GM23338 (cell line): Measurements from ENCODE around the gene GSTM1. TPM values are rescaled to one million over a fixed set of nuclear protein-coding genes. Genes with fewer than 3 reads are reported as not detected.

Experiments used
- ATAC-seq: fragments of 200-7000 bp; cut with Tn5 transposase; 3 replicates; pipeline ENCODE4 v1.9.1; 2020
- DNase-seq: peaks from one replicate; pipeline ENCODE4 v3.0.0-alpha.2; 2015; ENCODE audit warnings: low spot score
- H2AFZ ChIP-seq: fragments of 200-600 bp; sonication (generic); 2 replicates; pipeline ENCODE4 v1.8.0; 2016; ENCODE audit warnings: antibody characterized with exemption, mild to moderate bottlenecking, moderate library complexity
- H3F3A ChIP-seq: fragments of 200-600 bp; sonication (generic); replicated peaks from 2 replicates; pipeline ENCODE4 v1.8.0; 2017; ENCODE audit warnings: antibody characterized with exemption, mixed run types, low read depth
- H3K27ac ChIP-seq: fragments of 200-600 bp; sonication (generic); 2 replicates; pipeline ENCODE4 v1.6.1; 2016; ENCODE audit warnings: low read depth
- H3K27me3 ChIP-seq: fragments of 200-600 bp; sonication (generic); 2 replicates; pipeline ENCODE4 v1.8.0; 2016; ENCODE audit warnings: mild to moderate bottlenecking, mixed run types, moderate library complexity; ENCODE audit not compliant: insufficient read depth
- H3K36me3 ChIP-seq: fragments of 200-600 bp; sonication (generic); 2 replicates; pipeline ENCODE4 v1.8.0; 2016; ENCODE audit warnings: mild to moderate bottlenecking; ENCODE audit not compliant: insufficient read depth
- H3K4me1 ChIP-seq: fragments of 200-600 bp; sonication (generic); 2 replicates; pipeline ENCODE4 v1.8.0; 2016; ENCODE audit warnings: mild to moderate bottlenecking, moderate library complexity; ENCODE audit not compliant: insufficient read depth
- H3K4me2 ChIP-seq: fragments of 200-600 bp; sonication (generic); 2 replicates; pipeline ENCODE4 v1.7.1; 2017; ENCODE audit warnings: mixed run types
- H3K4me3 ChIP-seq: fragments of 200-600 bp; sonication (generic); 2 replicates; pipeline ENCODE4 v1.6.1; 2016; ENCODE audit warnings: mixed run types
- H3K79me2 ChIP-seq: fragments of 200-600 bp; sonication (generic); replicated peaks from 2 replicates; pipeline ENCODE4 v1.8.0; 2017; ENCODE audit warnings: mild to moderate bottlenecking; ENCODE audit not compliant: insufficient read depth
- H3K9me2 ChIP-seq: fragments of 200-600 bp; sonication (generic); 2 replicates; pipeline ENCODE4 v1.8.0; 2017; ENCODE audit not compliant: insufficient read depth
- H4K20me1 ChIP-seq: fragments of 200-600 bp; sonication (generic); replicated peaks from 2 replicates; pipeline ENCODE4 v1.8.0; 2017; ENCODE audit warnings: mild to moderate bottlenecking; ENCODE audit not compliant: insufficient read depth
- H3K27ac Mint-ChIP-seq: 2 replicates; pipeline ENCODE4 v1.8.0; 2020; ENCODE audit warnings: inconsistent platforms, mild to moderate bottlenecking, moderate library complexity, mixed read lengths
- H3K27me3 Mint-ChIP-seq: 3 replicates; pipeline ENCODE4 v1.8.0; 2022; ENCODE audit warnings: low read depth, mild to moderate bottlenecking, moderate library complexity, mixed read lengths, inconsistent platforms; ENCODE audit not compliant: insufficient read depth, poor library complexity
- H3K36me3 Mint-ChIP-seq: 3 replicates; pipeline ENCODE4 v1.8.0; 2021; ENCODE audit warnings: low read depth, mild to moderate bottlenecking, inconsistent platforms, moderate library complexity, mixed read lengths
- H3K4me1 Mint-ChIP-seq: 3 replicates; pipeline ENCODE4 v1.8.0; 2020; ENCODE audit warnings: mild to moderate bottlenecking, inconsistent platforms, mixed read lengths
- H3K4me3 Mint-ChIP-seq: 3 replicates; pipeline ENCODE4 v1.8.0; 2021; ENCODE audit warnings: moderate library complexity, mild to moderate bottlenecking, inconsistent platforms, mixed read lengths
- H3K9me3 Mint-ChIP-seq: 3 replicates; pipeline ENCODE4 v1.8.0; 2020; ENCODE audit warnings: moderate library complexity, mild to moderate bottlenecking, inconsistent platforms, mixed read lengths
- CTCF ChIP-seq, 2 experiments: fragments of 200-600 bp in 1 of 2; sonication (generic) in 1 of 2; conservative IDR thresholded peaks; 2 replicates each; pipeline versions ENCODE4 v1.5.1 to v1.6.1; 2016 to 2017; ENCODE audit warnings: antibody characterized with exemption in 2 of 2, low read depth in 2 of 2, mild to moderate bottlenecking in 2 of 2, moderate library complexity in 1 of 2
- ETS1 ChIP-seq: IDR thresholded peaks from 2 replicates; pipeline ENCODE4 v1.6.1; 2016; ENCODE audit warnings: antibody characterized with exemption
- EZH2 ChIP-seq: fragments of 200-600 bp; sonication (generic); IDR thresholded peaks from one replicate; pipeline ENCODE4 v1.8.0; 2017; ENCODE audit warnings: antibody characterized with exemption, mild to moderate bottlenecking, low read depth; ENCODE audit not compliant: unreplicated experiment
- EZH2phosphoT487 ChIP-seq: fragments of 200-600 bp; sonication (generic); IDR thresholded peaks from one replicate; pipeline ENCODE4 v1.8.1; 2018; ENCODE audit warnings: antibody characterized with exemption; ENCODE audit not compliant: unreplicated experiment
- JUNB ChIP-seq: IDR thresholded peaks from one replicate; pipeline ENCODE4 v1.6.1; 2016; ENCODE audit warnings: antibody characterized with exemption; ENCODE audit not compliant: unreplicated experiment
- NANOG ChIP-seq: IDR thresholded peaks from 2 replicates; pipeline ENCODE4 v1.6.1; 2016; ENCODE audit warnings: antibody characterized with exemption, borderline replicate concordance
- POLR2AphosphoS5 ChIP-seq: IDR thresholded peaks from 2 replicates; pipeline ENCODE4 v1.6.1; 2016; ENCODE audit warnings: antibody characterized with exemption, low read depth
- REST ChIP-seq: IDR thresholded peaks from one replicate; pipeline ENCODE4 v1.6.1; 2018; ENCODE audit warnings: antibody characterized with exemption; ENCODE audit not compliant: unreplicated experiment
- STAT1 ChIP-seq: IDR thresholded peaks from one replicate; pipeline ENCODE4 v1.6.1; 2016; ENCODE audit warnings: antibody characterized with exemption; ENCODE audit not compliant: unreplicated experiment
- ZNF114 ChIP-seq: fragments of 250-450 bp; sonication (Bioruptor Pico); IDR thresholded peaks from 2 replicates; pipeline ENCODE4 v1.5.0; 2020; ENCODE audit warnings: mild to moderate bottlenecking, moderate library complexity
- polyA plus RNA-seq: library from polyadenylated mRNA; unstranded; fragments of >200 nt; fragmentation: Nextera tagmentation; extraction: Ambion mirVana; gene quantifications from 2 replicates; pipeline ENCODE4 v1.2.1, GENCODE V29; 2016
- total RNA-seq: library from RNA; depleted of rRNA; stranded (reverse); fragments of >200 nt; shearing (Covaris generic); gene quantifications from 2 replicates; pipeline ENCODE4 v1.2.3, GENCODE V29; 2014

The GSTM1 gene
- total and polyA plus RNA-seq, 2 experiments from 2014 or later, result not detected

GRCh38 chr1:109643385-109644230 lies 44.0 kb upstream of the GSTM1 start:
- H3K9me3 Mint-ChIP-seq, result no peaks in the 10 kb centered on the region
- Histone ChIP-seq H2AFZ (peak overlapping the region; percentile 97), H3F3A (0 out of 2 replicates have a peak, but pooled peaks cover 6% of the 10 kb centered on the region), H3K4me1 (no peaks in the 10 kb centered on the region), H3K27me3 (no peaks in the 10 kb centered on the region), H4K20me1 (no peaks in the 10 kb centered on the region; the same call in 1 of the 2 replicates), H3K4me3 (no peak overlapping the region; the same call in 1 of the 2 replicates), H3K27ac (no peak overlapping the region), H3K4me2 (peak overlapping the region; percentile 55; the same call in 1 of the 2 replicates), H3K9me2 (no peaks in the 10 kb centered on the region), H3K79me2 (no peaks in the 10 kb centered on the region), H3K36me3 (no peaks in the 10 kb centered on the region)
- peak; percentile 96 for DNase-seq
- TF ChIP-seq EZH2phosphoT487 (no peak), CTCF (conservative IDR thresholded peaks at IDR 0.05; ENCODE audit: low read depth in 2 of 2) (peak; percentile 75 to 91)
- peaks cover 10% of the 10 kb centered on the region for H3K27me3 Mint-ChIP-seq
- peak; percentile 93 for ATAC-seq
- no peaks in the 10 kb centered on the region for H3K36me3 Mint-ChIP-seq
- H3K4me1 Mint-ChIP-seq, result peaks cover 3% of the 10 kb centered on the region
- no peak overlapping the region for H3K27ac Mint-ChIP-seq
- H3K4me3 Mint-ChIP-seq, result no peak overlapping the region

- H3K36me3 ChIP-seq, result no peaks in the 10 kb centered on the region
- no peak overlapping the region for H3K27ac ChIP-seq
- no peaks in the 10 kb centered on the region for H3K9me2 ChIP-seq
- no peak overlapping the region for H3K4me3 Mint-ChIP-seq
- H3K4me2 ChIP-seq, result no peak overlapping the region
- H2AFZ ChIP-seq, result no peak overlapping the region
- H3F3A ChIP-seq, result 0 out of 2 replicates have a peak, but pooled peaks cover 6% of the 10 kb centered on the region
- H3K27ac Mint-ChIP-seq, result no peak overlapping the region
- H3K27me3 ChIP-seq, result no peaks in the 10 kb centered on the region
- H3K4me1 ChIP-seq, result no peaks in the 10 kb centered on the region
- peaks cover 3% of the 10 kb centered on the region for H3K4me1 Mint-ChIP-seq
- H4K20me1 ChIP-seq, result no peaks in the 10 kb centered on the region; the same call in 1 of the 2 replicates
- no peaks in the 10 kb centered on the region for H3K9me3 Mint-ChIP-seq
- no peaks in the 10 kb centered on the region for H3K79me2 ChIP-seq
- no peak overlapping the region for H3K4me3 ChIP-seq
- no peaks in the 10 kb centered on the region for H3K36me3 Mint-ChIP-seq
- peaks cover 7% of the 10 kb centered on the region for H3K27me3 Mint-ChIP-seq
- DNase-seq (no peak), ATAC-seq (no peak)
- TF ChIP-seq JUNB, result no peak
- TF ChIP-seq ETS1, result no peak
- TF ChIP-seq STAT1, result no peak
- TF ChIP-seq REST, result no peak
- TF ChIP-seq EZH2phosphoT487, result no peak
- TF ChIP-seq EZH2, result no peak
- no peak for TF ChIP-seq CTCF (conservative IDR thresholded peaks at IDR 0.05; ENCODE audit: low read depth in 2 of 2)
- TF ChIP-seq ZNF114 (CRISPR knock-in tag), result no peak
- TF ChIP-seq NANOG, result no peak
- no peak for TF ChIP-seq POLR2AphosphoS5
These were observed 42.9 kb upstream of the GSTM1 start for GRCh38 chr1:109644670-109645069.
